NCI-H510A treated with DMSO at 0.1 percent for 48 hours (cell line): Measurements from ENCODE around the gene RICTOR.

Source experiments
- DNase-seq: peaks from one replicate; lab custom pipeline; 2025; lab: John Stamatoyannopoulos, UW

RICTOR gene

DNA sequence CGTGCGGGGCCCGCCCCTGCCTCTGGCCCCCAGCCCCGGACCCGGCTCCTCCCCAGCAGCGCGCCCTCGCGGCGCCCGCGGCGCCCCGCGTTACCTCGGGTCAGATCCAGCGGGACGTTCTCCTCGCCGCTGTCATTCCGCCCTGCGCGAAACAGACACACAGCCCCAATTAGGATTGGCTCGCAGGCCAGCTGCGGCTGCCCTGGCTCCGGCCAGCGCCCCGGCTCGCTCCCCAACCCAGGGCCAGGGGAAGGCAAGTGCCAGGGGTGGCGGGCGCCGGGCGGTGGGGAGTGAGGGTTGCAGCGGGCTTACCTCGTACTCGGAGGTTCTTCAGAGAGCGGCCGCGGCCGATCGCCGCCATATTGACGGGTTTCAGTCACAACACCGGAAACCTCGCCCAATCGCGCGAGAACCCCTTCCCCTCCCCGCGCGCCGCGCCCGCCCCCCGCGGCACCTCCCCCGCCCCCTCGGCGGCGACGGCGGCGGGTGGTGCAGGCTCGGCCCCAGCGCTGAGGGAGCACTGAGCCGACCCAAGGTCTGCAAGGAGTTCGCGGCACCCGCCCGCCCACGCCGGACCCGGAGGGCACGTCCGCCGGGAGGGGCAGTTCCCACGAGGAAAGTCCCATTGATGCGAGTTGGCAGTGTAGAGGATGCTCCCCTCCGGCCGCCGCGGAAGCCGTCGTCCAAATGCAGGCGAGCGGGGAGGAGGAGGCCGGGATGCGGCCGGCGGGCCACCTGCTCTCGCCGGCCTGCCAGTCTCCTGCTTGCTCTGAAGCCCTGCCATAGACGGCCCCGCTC lies at the start of gene RICTOR:
Gene RICTOR, minus strand, starts transcription at position 383 of the 798 bp plus-strand sequence. Its CDS starts 22 bp downstream, at position 361.
- DNase-seq = peak; percentile 86

DNA sequence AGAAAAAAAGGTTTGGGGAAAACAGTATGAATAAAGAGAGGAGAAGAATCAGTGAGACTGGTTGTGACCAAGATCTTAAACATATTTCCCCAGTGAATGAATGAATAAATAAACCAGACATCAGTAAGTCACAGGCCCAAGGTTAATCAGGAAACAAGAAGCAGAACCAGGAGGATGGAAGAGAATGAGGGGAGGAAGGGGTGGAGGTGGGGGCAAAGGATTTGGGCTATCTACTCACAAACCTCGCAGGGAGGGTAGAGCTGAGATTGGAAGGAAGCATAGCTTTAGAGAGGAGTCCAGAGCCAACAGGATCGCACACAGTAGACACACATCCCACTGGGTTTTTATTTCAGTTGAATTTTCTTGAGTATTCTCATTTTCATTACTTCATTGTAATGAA lies 47.7 kb upstream of the RICTOR start:
- no peak for DNase-seq

DNA sequence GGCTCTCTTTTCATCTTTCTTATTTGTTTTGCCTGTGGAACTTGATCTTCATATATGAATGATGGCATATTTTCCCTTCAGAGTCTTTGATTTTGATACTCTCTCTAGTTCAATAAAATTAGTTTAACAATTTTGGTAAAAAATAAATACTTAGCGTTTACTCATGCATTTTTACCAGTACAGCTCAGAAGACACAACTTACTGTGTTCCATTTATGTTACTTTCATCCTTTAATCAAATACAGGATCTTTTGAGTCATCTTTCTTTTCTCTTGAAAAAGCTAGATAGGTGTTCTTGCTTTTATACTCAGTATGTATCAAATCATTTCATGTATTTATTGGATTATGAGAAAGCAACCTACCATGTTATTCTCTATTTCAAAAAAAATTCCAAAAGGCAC lies 47.1 kb upstream of the RICTOR start:
- DNase-seq = no peak

DNA sequence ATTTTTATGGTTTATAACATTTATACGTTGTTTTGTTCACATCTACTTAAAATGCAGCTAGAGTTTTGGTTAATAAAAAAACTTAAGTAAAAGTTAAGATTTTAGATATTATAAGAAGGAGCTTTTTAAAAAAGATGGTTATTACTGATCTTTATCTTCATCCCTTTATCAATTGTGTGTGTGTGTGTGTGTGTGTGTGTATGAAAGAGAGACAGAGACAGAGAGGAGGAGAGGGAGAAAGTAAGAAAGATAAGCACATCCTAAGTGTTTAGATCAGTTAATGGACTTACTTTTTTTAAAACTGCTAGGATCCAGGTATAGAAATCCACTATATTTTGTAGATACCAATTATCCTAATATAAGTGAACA lies 45.8 kb upstream of the RICTOR start:
- no peak for DNase-seq

GRCh38 chr5:39119404-39120051 lies 45.3 kb upstream of the RICTOR start:
- DNase-seq = no peak

DNA sequence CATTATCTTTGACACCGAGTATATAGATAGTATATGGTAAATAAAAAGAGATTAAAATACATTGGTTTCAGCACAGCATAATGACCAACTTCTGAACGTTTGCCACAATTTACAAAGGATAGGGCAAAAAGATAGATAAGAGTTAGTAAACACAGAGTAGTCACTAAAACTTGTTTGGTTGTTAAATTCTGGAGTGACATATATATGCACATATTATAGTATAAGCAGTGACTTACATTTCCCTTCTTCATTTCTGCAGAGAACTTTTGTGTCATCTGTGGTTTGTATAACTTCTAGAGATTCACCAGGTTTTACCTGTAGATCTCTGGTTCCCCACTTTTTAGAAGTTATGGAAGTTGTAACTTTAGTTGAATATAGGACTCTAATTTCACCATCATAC lies 44.4 kb upstream of the RICTOR start:
- no peak for DNase-seq

- no peak for DNase-seq
These were observed 43.2 kb upstream of the RICTOR start for GRCh38 chr5:39117401-39117800.

- DNase-seq = no peak
These were observed 42.4 kb upstream of the RICTOR start for GRCh38 chr5:39116344-39117170.

GRCh38 chr5:39115644-39116343 lies 41.6 kb upstream of the RICTOR start:
- DNase-seq = no peak

DNA sequence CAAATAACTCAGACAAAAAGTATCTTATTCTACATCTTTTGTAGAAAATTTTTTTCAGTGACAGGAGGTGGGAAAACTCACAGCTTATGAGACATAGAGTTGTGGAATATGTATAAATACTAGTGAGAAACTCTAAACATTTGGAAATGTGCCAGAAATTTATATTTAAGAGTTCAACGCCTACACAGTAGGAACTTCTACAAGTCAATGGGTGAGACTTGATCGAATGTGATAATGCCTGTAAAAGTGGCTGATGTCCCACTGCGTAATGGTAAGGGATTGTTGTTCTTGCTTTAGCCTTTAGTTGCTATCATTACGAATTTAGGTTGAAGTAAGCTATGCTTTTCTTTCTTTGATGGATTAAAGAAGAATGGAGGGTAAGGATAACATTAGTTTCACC lies 40.0 kb upstream of the RICTOR start:
- DNase-seq = no peak

DNA sequence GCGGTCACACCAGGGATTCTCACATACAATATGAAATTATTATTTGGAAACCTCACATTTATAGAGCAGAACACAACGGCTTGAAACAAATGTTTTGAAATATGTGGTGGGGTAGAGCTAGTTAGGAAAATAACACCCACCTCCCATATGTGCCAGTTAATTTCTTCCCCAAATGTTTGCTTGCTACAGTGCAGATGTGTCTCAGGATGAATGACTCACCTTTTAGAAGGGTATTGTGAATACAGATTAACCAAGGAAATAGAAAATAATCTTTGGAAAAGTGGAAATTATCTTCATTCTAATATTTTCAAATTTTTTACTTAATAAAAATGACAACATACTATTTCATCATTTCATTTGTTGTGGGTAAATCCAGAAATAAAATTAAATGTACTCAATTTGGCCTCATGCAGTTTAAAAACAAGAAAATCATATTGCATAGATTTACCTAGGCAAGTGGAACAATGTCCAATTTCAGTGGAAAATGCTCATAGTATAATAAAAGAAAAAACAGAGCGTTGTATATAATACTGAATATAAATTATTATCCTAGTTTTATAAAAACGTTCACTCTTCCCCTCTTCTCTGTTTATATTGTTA lies 39.3 kb upstream of the RICTOR start:
- no peak for DNase-seq

DNA sequence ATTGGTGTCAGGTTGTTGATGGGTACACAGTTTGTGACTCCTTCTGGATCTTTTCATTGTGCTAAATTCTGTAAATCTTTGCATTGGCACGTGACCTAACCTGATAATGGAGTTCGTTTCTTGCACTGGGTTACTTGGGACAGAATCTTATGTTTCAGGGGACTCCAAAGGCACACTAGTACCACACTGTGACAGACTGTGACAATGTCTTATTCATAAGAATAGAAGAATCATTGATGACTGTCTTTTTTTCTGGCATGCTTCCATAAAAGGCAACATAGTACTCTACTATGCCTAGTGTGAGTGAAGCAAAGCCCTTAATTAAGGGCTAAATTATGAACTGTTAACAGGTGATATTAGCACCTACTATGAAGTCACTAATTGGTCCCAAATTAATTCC lies 35.4 kb upstream of the RICTOR start:
- no peak for DNase-seq

DNA sequence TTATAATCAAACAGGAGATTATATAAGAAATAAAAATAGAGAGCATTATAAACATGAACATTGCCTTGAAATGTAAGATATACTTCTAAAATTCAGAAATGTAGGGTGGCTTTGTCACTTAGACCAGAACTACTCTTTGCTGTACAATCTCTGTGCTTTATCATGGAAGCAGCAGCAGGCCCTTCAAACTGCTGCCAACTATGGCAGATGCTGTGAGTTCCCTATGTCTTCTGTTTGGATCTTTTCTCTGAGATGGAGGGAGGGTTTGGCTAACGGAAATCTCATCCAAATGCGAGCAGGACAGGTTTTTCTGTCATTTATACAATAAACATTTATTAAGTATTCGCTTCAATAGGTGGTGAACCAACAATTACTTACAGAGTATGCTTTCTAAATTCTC lies 34.8 kb upstream of the RICTOR start:
- no peak for DNase-seq

GRCh38 chr5:39107350-39107749 lies 33.2 kb upstream of the RICTOR start:
- DNase-seq = no peak

- no peak for DNase-seq
These were observed 32.1 kb upstream of the RICTOR start for GRCh38 chr5:39106322-39106721.

- no peak for DNase-seq
These were observed 30.0 kb upstream of the RICTOR start for GRCh38 chr5:39104221-39104620.

GRCh38 chr5:39102684-39103155 lies 28.5 kb upstream of the RICTOR start:
- no peak for DNase-seq

DNA sequence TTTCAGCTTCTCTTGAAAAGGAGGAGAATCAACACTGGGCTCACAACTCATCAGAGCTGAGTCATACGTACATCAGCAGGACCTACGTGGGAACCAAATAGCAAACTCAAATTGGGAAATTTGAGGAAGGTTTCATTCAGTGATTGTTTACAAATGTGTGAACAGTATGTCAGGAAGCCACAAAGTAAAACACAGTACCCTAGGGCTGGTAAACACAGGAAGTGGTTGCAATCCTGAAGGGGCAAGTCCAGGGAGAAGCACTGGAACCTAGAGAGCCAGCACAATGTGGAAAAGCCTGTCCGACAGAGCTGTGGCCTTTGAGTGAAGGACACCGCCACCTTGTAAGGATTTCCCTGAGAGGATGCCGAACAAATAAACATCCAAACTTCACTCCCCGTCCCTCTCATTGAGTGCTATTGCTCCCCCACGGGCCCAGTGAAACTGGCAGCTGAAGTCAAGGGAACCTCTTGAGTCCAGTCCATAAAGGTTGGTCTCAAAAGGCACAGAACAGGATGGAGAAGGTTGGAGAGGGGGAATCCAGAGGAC lies 26.7 kb upstream of the RICTOR start:
- DNase-seq = peak; percentile 36

GRCh38 chr5:39100301-39100850 lies 26.2 kb upstream of the RICTOR start:
- no peak for DNase-seq

DNA sequence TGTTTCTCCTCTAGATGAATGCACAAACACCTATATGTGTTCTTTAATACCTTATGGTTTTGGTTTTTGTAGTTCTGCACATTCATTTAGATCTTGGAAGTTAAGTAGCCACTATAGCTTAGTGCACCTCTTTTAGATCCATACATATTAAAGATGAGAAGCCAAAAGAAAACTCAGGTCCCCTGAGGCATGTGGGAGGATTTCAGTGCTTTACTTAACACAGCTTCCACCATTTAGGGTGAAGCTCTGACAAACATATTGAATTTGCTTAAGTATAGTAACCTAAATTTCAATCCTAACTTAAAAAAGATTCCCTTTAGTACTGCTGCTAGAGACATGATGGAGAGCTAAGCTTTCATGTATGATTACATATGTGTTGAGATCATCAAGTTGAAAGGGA lies 25.6 kb upstream of the RICTOR start:
- no peak for DNase-seq

DNA sequence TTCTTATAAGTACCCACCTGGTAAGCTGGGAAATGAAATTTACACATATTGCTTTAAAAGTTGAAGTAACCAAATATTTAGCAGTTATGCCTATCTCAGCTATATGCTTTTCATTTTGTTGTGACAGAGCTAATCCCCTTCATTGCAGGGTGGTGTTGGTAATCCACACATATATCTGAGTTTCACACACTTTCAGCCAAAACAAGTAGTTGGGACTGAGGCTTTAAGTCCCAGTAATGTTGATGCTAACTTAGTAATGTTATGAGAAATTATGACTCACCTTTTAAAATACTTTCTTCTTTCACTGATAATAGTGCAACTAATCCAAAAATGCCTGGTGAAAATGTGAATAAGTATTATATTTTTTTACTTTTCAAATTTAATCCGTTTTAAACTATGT lies 19.2 kb upstream of the RICTOR start:
- no peak for DNase-seq
